GM23338 (cell line): ENCODE measurements around the gene MALRD1. TPM values are rescaled to one million over a fixed set of nuclear protein-coding genes. Genes with fewer than 3 reads are reported as not detected.

Experiments
- ATAC-seq: fragments of 200-7000 bp; cut with Tn5 transposase; 3 replicates; pipeline ENCODE4 v1.9.1; 2020
- DNase-seq: peaks from one replicate; pipeline ENCODE4 v3.0.0-alpha.2; 2015; ENCODE audit warnings: low spot score
- H2AFZ ChIP-seq: fragments of 200-600 bp; sonication (generic); 2 replicates; pipeline ENCODE4 v1.8.0; 2016; ENCODE audit warnings: antibody characterized with exemption, mild to moderate bottlenecking, moderate library complexity
- H3F3A ChIP-seq: fragments of 200-600 bp; sonication (generic); replicated peaks from 2 replicates; pipeline ENCODE4 v1.8.0; 2017; ENCODE audit warnings: antibody characterized with exemption, mixed run types, low read depth
- H3K27ac ChIP-seq: fragments of 200-600 bp; sonication (generic); 2 replicates; pipeline ENCODE4 v1.6.1; 2016; ENCODE audit warnings: low read depth
- H3K27me3 ChIP-seq: fragments of 200-600 bp; sonication (generic); 2 replicates; pipeline ENCODE4 v1.8.0; 2016; ENCODE audit warnings: mild to moderate bottlenecking, mixed run types, moderate library complexity; ENCODE audit not compliant: insufficient read depth
- H3K36me3 ChIP-seq: fragments of 200-600 bp; sonication (generic); 2 replicates; pipeline ENCODE4 v1.8.0; 2016; ENCODE audit warnings: mild to moderate bottlenecking; ENCODE audit not compliant: insufficient read depth
- H3K4me1 ChIP-seq: fragments of 200-600 bp; sonication (generic); 2 replicates; pipeline ENCODE4 v1.8.0; 2016; ENCODE audit warnings: mild to moderate bottlenecking, moderate library complexity; ENCODE audit not compliant: insufficient read depth
- H3K4me2 ChIP-seq: fragments of 200-600 bp; sonication (generic); 2 replicates; pipeline ENCODE4 v1.7.1; 2017; ENCODE audit warnings: mixed run types
- H3K4me3 ChIP-seq: fragments of 200-600 bp; sonication (generic); 2 replicates; pipeline ENCODE4 v1.6.1; 2016; ENCODE audit warnings: mixed run types
- H3K79me2 ChIP-seq: fragments of 200-600 bp; sonication (generic); replicated peaks from 2 replicates; pipeline ENCODE4 v1.8.0; 2017; ENCODE audit warnings: mild to moderate bottlenecking; ENCODE audit not compliant: insufficient read depth
- H3K9me2 ChIP-seq: fragments of 200-600 bp; sonication (generic); 2 replicates; pipeline ENCODE4 v1.8.0; 2017; ENCODE audit not compliant: insufficient read depth
- H4K20me1 ChIP-seq: fragments of 200-600 bp; sonication (generic); replicated peaks from 2 replicates; pipeline ENCODE4 v1.8.0; 2017; ENCODE audit warnings: mild to moderate bottlenecking; ENCODE audit not compliant: insufficient read depth
- H3K27ac Mint-ChIP-seq: 2 replicates; pipeline ENCODE4 v1.8.0; 2020; ENCODE audit warnings: inconsistent platforms, mild to moderate bottlenecking, moderate library complexity, mixed read lengths
- H3K27me3 Mint-ChIP-seq: 3 replicates; pipeline ENCODE4 v1.8.0; 2022; ENCODE audit warnings: low read depth, mild to moderate bottlenecking, moderate library complexity, mixed read lengths, inconsistent platforms; ENCODE audit not compliant: insufficient read depth, poor library complexity
- H3K36me3 Mint-ChIP-seq: 3 replicates; pipeline ENCODE4 v1.8.0; 2021; ENCODE audit warnings: low read depth, mild to moderate bottlenecking, inconsistent platforms, moderate library complexity, mixed read lengths
- H3K4me1 Mint-ChIP-seq: 3 replicates; pipeline ENCODE4 v1.8.0; 2020; ENCODE audit warnings: mild to moderate bottlenecking, inconsistent platforms, mixed read lengths
- H3K4me3 Mint-ChIP-seq: 3 replicates; pipeline ENCODE4 v1.8.0; 2021; ENCODE audit warnings: moderate library complexity, mild to moderate bottlenecking, inconsistent platforms, mixed read lengths
- H3K9me3 Mint-ChIP-seq: 3 replicates; pipeline ENCODE4 v1.8.0; 2020; ENCODE audit warnings: moderate library complexity, mild to moderate bottlenecking, inconsistent platforms, mixed read lengths
- EZH2 ChIP-seq: fragments of 200-600 bp; sonication (generic); IDR thresholded peaks from one replicate; pipeline ENCODE4 v1.8.0; 2017; ENCODE audit warnings: antibody characterized with exemption, mild to moderate bottlenecking, low read depth; ENCODE audit not compliant: unreplicated experiment
- EZH2phosphoT487 ChIP-seq: fragments of 200-600 bp; sonication (generic); IDR thresholded peaks from one replicate; pipeline ENCODE4 v1.8.1; 2018; ENCODE audit warnings: antibody characterized with exemption; ENCODE audit not compliant: unreplicated experiment
- POLR2AphosphoS5 ChIP-seq: IDR thresholded peaks from 2 replicates; pipeline ENCODE4 v1.6.1; 2016; ENCODE audit warnings: antibody characterized with exemption, low read depth
- STAT1 ChIP-seq: IDR thresholded peaks from one replicate; pipeline ENCODE4 v1.6.1; 2016; ENCODE audit warnings: antibody characterized with exemption; ENCODE audit not compliant: unreplicated experiment
- ZNF114 ChIP-seq: fragments of 250-450 bp; sonication (Bioruptor Pico); IDR thresholded peaks from 2 replicates; pipeline ENCODE4 v1.5.0; 2020; ENCODE audit warnings: mild to moderate bottlenecking, moderate library complexity
- polyA plus RNA-seq: library from polyadenylated mRNA; unstranded; fragments of >200 nt; fragmentation: Nextera tagmentation; extraction: Ambion mirVana; gene quantifications from 2 replicates; pipeline ENCODE4 v1.2.1, GENCODE V29; 2016
- total RNA-seq: library from RNA; depleted of rRNA; stranded (reverse); fragments of >200 nt; shearing (Covaris generic); gene quantifications from 2 replicates; pipeline ENCODE4 v1.2.3, GENCODE V29; 2014
- TF ChIP-seq, protein P1 (sequence below), 2 experiments: fragments of 200-600 bp in 1 of 2; sonication (generic) in 1 of 2; conservative IDR thresholded peaks; 2 replicates each; pipeline versions ENCODE4 v1.5.1 to v1.6.1; 2016 to 2017; ENCODE audit warnings: antibody characterized with exemption in 2 of 2, low read depth in 2 of 2, mild to moderate bottlenecking in 2 of 2, moderate library complexity in 1 of 2
- TF ChIP-seq, protein P2 (sequence below): fragments of 250-450 bp; sonication (Bioruptor Pico); IDR thresholded peaks from 2 replicates; pipeline ENCODE4 v1.5.0; 2020; ENCODE audit warnings: mild to moderate bottlenecking, moderate library complexity

The MALRD1 gene
- total and polyA plus RNA-seq, 2 experiments from 2014 or later: 0.42 to 1.9 TPM

DNA sequence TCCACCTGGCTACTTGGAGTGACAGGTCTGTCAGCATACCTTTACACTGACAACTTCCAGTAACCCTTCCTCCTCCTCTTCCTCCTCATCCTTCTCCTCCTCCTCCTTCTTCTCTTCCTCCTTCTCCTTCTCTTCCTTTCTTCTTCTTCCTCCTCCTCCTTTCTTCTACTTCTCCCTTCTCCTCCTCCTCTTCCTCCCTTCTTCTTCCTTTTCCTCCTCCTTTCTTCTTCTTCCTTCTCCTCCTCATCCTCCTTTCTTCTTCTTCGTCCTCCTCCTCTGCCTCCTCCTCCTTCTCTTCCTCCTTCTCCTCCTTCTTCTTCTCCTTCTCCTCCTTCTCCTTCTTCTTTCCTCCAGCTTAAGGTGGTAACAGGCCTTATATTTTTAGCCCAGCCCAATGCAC lies 658.3 kb downstream of the MALRD1 start:
- Histone ChIP-seq H4K20me1 (no peaks in the 10 kb centered on the region), H3K27me3 (no peaks in the 10 kb centered on the region), H3K79me2 (no peaks in the 10 kb centered on the region), H3K9me2 (no peaks in the 10 kb centered on the region), H2AFZ (no peak overlapping the region), H3K4me1 (no peaks in the 10 kb centered on the region), H3K4me3 (no peak overlapping the region), H3K27ac (no peak overlapping the region), H3K4me2 (no peak overlapping the region), H3F3A (no peaks in the 10 kb centered on the region), H3K36me3 (no peaks in the 10 kb centered on the region)
- peaks cover 5% of the 10 kb centered on the region; the same call in 2 of the 3 replicates for H3K36me3 Mint-ChIP-seq
- no peak overlapping the region for H3K27ac Mint-ChIP-seq
- peaks cover 6% of the 10 kb centered on the region for H3K9me3 Mint-ChIP-seq
- H3K4me3 Mint-ChIP-seq: no peak overlapping the region
- peaks cover 4% of the 10 kb centered on the region; the same call in 1 of the 3 replicates for H3K4me1 Mint-ChIP-seq
- DNase-seq (no peak), ATAC-seq (no peak)
- TF ChIP-seq EZH2phosphoT487 (no peak), STAT1 (no peak), ZNF114 (CRISPR knock-in tag) (no peak), POLR2AphosphoS5 (no peak), EZH2 (no peak)
- TF ChIP-seq, protein P1, sequence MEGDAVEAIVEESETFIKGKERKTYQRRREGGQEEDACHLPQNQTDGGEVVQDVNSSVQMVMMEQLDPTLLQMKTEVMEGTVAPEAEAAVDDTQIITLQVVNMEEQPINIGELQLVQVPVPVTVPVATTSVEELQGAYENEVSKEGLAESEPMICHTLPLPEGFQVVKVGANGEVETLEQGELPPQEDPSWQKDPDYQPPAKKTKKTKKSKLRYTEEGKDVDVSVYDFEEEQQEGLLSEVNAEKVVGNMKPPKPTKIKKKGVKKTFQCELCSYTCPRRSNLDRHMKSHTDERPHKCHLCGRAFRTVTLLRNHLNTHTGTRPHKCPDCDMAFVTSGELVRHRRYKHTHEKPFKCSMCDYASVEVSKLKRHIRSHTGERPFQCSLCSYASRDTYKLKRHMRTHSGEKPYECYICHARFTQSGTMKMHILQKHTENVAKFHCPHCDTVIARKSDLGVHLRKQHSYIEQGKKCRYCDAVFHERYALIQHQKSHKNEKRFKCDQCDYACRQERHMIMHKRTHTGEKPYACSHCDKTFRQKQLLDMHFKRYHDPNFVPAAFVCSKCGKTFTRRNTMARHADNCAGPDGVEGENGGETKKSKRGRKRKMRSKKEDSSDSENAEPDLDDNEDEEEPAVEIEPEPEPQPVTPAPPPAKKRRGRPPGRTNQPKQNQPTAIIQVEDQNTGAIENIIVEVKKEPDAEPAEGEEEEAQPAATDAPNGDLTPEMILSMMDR (conservative IDR thresholded peaks at IDR 0.05; ENCODE audit: low read depth in 2 of 2): no peak
- TF ChIP-seq, protein P2, sequence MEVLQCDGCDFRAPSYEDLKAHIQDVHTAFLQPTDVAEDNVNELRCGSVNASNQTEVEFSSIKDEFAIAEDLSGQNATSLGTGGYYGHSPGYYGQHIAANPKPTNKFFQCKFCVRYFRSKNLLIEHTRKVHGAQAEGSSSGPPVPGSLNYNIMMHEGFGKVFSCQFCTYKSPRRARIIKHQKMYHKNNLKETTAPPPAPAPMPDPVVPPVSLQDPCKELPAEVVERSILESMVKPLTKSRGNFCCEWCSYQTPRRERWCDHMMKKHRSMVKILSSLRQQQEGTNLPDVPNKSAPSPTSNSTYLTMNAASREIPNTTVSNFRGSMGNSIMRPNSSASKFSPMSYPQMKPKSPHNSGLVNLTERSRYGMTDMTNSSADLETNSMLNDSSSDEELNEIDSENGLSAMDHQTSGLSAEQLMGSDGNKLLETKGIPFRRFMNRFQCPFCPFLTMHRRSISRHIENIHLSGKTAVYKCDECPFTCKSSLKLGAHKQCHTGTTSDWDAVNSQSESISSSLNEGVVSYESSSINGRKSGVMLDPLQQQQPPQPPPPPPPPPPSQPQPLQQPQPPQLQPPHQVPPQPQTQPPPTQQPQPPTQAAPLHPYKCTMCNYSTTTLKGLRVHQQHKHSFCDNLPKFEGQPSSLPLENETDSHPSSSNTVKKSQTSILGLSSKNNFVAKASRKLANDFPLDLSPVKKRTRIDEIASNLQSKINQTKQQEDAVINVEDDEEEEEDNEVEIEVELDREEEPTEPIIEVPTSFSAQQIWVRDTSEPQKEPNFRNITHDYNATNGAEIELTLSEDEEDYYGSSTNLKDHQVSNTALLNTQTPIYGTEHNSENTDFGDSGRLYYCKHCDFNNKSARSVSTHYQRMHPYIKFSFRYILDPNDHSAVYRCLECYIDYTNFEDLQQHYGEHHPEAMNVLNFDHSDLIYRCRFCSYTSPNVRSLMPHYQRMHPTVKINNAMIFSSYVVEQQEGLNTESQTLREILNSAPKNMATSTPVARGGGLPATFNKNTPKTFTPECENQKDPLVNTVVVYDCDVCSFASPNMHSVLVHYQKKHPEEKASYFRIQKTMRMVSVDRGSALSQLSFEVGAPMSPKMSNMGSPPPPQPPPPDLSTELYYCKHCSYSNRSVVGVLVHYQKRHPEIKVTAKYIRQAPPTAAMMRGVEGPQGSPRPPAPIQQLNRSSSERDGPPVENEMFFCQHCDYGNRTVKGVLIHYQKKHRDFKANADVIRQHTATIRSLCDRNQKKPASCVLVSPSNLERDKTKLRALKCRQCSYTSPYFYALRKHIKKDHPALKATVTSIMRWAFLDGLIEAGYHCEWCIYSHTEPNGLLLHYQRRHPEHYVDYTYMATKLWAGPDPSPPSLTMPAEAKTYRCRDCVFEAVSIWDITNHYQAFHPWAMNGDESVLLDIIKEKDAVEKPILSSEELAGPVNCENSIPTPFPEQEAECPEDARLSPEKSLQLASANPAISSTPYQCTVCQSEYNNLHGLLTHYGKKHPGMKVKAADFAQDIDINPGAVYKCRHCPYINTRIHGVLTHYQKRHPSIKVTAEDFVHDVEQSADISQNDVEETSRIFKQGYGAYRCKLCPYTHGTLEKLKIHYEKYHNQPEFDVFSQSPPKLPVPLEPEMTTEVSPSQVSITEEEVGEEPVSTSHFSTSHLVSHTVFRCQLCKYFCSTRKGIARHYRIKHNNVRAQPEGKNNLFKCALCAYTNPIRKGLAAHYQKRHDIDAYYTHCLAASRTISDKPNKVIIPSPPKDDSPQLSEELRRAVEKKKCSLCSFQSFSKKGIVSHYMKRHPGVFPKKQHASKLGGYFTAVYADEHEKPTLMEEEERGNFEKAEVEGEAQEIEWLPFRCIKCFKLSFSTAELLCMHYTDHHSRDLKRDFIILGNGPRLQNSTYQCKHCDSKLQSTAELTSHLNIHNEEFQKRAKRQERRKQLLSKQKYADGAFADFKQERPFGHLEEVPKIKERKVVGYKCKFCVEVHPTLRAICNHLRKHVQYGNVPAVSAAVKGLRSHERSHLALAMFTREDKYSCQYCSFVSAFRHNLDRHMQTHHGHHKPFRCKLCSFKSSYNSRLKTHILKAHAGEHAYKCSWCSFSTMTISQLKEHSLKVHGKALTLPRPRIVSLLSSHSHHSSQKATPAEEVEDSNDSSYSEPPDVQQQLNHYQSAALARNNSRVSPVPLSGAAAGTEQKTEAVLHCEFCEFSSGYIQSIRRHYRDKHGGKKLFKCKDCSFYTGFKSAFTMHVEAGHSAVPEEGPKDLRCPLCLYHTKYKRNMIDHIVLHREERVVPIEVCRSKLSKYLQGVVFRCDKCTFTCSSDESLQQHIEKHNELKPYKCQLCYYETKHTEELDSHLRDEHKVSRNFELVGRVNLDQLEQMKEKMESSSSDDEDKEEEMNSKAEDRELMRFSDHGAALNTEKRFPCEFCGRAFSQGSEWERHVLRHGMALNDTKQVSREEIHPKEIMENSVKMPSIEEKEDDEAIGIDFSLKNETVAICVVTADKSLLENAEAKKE (CRISPR knock-in tag): no peak
- H3K27me3 Mint-ChIP-seq: peaks cover 2% of the 10 kb centered on the region
